Activated naive CD4-positive, alpha-beta T cell treated with anti-CD3 and anti-CD28 coated beads for 36 hours (primary cell): ENCODE results near the gene NCKAP5. TPM values are rescaled to one million over a fixed set of nuclear protein-coding genes. Genes with fewer than 3 reads are reported as not detected.

Experiments
- CTCF ChIA-PET: fragments of 350-600 bp; sonication (Branson Sonifier 250); formaldehyde crosslinking; loops from one replicate; lab custom pipeline; 2021; ENCODE audit warnings: antibody characterized with exemption; lab: Charles Lee
- DNase-seq: peaks from one replicate; pipeline ENCODE4 v3.0.0-alpha.2; 2020
- H3K27ac Mint-ChIP-seq: one replicate; pipeline ENCODE4 v1.8.0; 2021; ENCODE audit warnings: mild to moderate bottlenecking, mixed read lengths
- H3K27me3 Mint-ChIP-seq: one replicate; pipeline ENCODE4 v1.8.0; 2021; ENCODE audit warnings: low read depth, mixed read lengths
- H3K36me3 Mint-ChIP-seq: one replicate; pipeline ENCODE4 v1.8.0; 2021; ENCODE audit warnings: low read depth, mixed read lengths
- H3K4me1 Mint-ChIP-seq: one replicate; pipeline ENCODE4 v1.8.0; 2021; ENCODE audit warnings: low read depth, mixed read lengths
- H3K4me3 Mint-ChIP-seq: one replicate; pipeline ENCODE4 v1.8.0; 2021; ENCODE audit warnings: mild to moderate bottlenecking, moderate library complexity, mixed read lengths
- H3K9me3 Mint-ChIP-seq: one replicate; pipeline ENCODE4 v1.8.0; 2021; ENCODE audit warnings: mixed read lengths
- intact Hi-C: fragments of 100-400 bp; cut with micrococcal nuclease; formaldehyde crosslinking; loops from one replicate; pipeline ENCODE4 v1.15.1; 2023
- total RNA-seq, 2 experiments: library from RNA; stranded (reverse); gene quantifications; one replicate each; pipeline ENCODE4 v1.2.3, GENCODE V29; 2021

NCKAP5 gene
- total RNA-seq, 2 experiments from 2014 or later: not detected

- Mint-ChIP-seq H3K27ac (no peak overlapping the region), H3K4me1 (no peaks in the 10 kb centered on the region), H3K27me3 (no peaks in the 10 kb centered on the region), H3K36me3 (no peaks in the 10 kb centered on the region), H3K9me3 (peaks cover 2% of the 10 kb centered on the region), H3K4me3 (no peak overlapping the region)
- DNase-seq: no peak
- intact Hi-C loops: no loop called here
- CTCF ChIA-PET: no interaction called here
Observed at GRCh38 chr2:133405252-133405651, 163.0 kb downstream of the NCKAP5 start.

GRCh38 chr2:133400411-133400810, 167.9 kb downstream of the NCKAP5 start:
- no peak for DNase-seq
- CTCF ChIA-PET: no interaction called here
- Mint-ChIP-seq H3K9me3 (peaks cover 2% of the 10 kb centered on the region), H3K27ac (no peak overlapping the region), H3K36me3 (no peaks in the 10 kb centered on the region), H3K27me3 (no peaks in the 10 kb centered on the region), H3K4me3 (no peak overlapping the region), H3K4me1 (no peaks in the 10 kb centered on the region)
- intact Hi-C loops: no loop called here

- H3K9me3 Mint-ChIP-seq: peaks cover 3% of the 10 kb centered on the region
- intact Hi-C loops: no loop called here
- CTCF ChIA-PET: interaction anchor here (0.6 kb wide), 1 partner anchor 62 kb away, joined by 4 read pairs; no protein-coding TSS in a partner anchor
- H3K4me3 Mint-ChIP-seq: no peak overlapping the region
- no peaks in the 10 kb centered on the region for H3K27me3 Mint-ChIP-seq
- H3K27ac Mint-ChIP-seq: no peak overlapping the region
- no peaks in the 10 kb centered on the region for H3K4me1 Mint-ChIP-seq
- H3K36me3 Mint-ChIP-seq: no peaks in the 10 kb centered on the region
- DNase-seq: no peak
Observed at GRCh38 chr2:133393895-133394294, 174.4 kb downstream of the NCKAP5 start.

GRCh38 chr2:133390156-133390555, 178.1 kb downstream of the NCKAP5 start:
- H3K27me3 Mint-ChIP-seq: no peaks in the 10 kb centered on the region
- no peaks in the 10 kb centered on the region for H3K4me1 Mint-ChIP-seq

GRCh38 chr2:133389569-133389968, 178.7 kb downstream of the NCKAP5 start:
- CTCF ChIA-PET: no interaction called here
- Mint-ChIP-seq H3K4me3 (no peak overlapping the region), H3K27ac (no peak overlapping the region), H3K9me3 (peaks cover 2% of the 10 kb centered on the region), H3K27me3 (no peaks in the 10 kb centered on the region), H3K36me3 (no peaks in the 10 kb centered on the region), H3K4me1 (no peaks in the 10 kb centered on the region)
- no peak for DNase-seq
- intact Hi-C loops: no loop called here

More at GRCh38 chr2:133390156-133390555, 178.1 kb downstream of the NCKAP5 start:
- intact Hi-C loops: no loop called here
- CTCF ChIA-PET: no interaction called here
- no peak overlapping the region for H3K27ac Mint-ChIP-seq
- no peak for DNase-seq
- H3K9me3 Mint-ChIP-seq: peaks cover 3% of the 10 kb centered on the region
- no peaks in the 10 kb centered on the region for H3K36me3 Mint-ChIP-seq
- no peak overlapping the region for H3K4me3 Mint-ChIP-seq

- H3K27me3 Mint-ChIP-seq: no peaks in the 10 kb centered on the region
- no peaks in the 10 kb centered on the region for H3K9me3 Mint-ChIP-seq
- H3K27ac Mint-ChIP-seq: no peak overlapping the region
- H3K4me1 Mint-ChIP-seq: no peaks in the 10 kb centered on the region
- H3K36me3 Mint-ChIP-seq: no peaks in the 10 kb centered on the region
- CTCF ChIA-PET: no interaction called here
- no peak overlapping the region for H3K4me3 Mint-ChIP-seq
- intact Hi-C loops: no loop called here
- DNase-seq: no peak
Observed at GRCh38 chr2:133382566-133382965, 185.7 kb downstream of the NCKAP5 start.

- no peak overlapping the region for H3K27ac Mint-ChIP-seq
- no peak overlapping the region for H3K4me3 Mint-ChIP-seq
- CTCF ChIA-PET: no interaction called here
- no peaks in the 10 kb centered on the region for H3K27me3 Mint-ChIP-seq
- no peaks in the 10 kb centered on the region for H3K4me1 Mint-ChIP-seq
- no peaks in the 10 kb centered on the region for H3K36me3 Mint-ChIP-seq
- no peak for DNase-seq
- H3K9me3 Mint-ChIP-seq: no peaks in the 10 kb centered on the region
- intact Hi-C loops: no loop called here
Observed at GRCh38 chr2:133380991-133381390, 187.3 kb downstream of the NCKAP5 start.

GRCh38 chr2:133378928-133379549, 189.2 kb downstream of the NCKAP5 start:
- no peak for DNase-seq
- Mint-ChIP-seq H3K27me3 (no peaks in the 10 kb centered on the region), H3K36me3 (no peaks in the 10 kb centered on the region), H3K4me3 (no peak overlapping the region), H3K27ac (no peak overlapping the region), H3K4me1 (no peaks in the 10 kb centered on the region), H3K9me3 (no peaks in the 10 kb centered on the region)
- CTCF ChIA-PET: no interaction called here
- intact Hi-C loops: no loop called here

GRCh38 chr2:133378386-133378785, 189.9 kb downstream of the NCKAP5 start:
- no peak for DNase-seq
- intact Hi-C loops: no loop called here
- H3K36me3 Mint-ChIP-seq: no peaks in the 10 kb centered on the region
- no peaks in the 10 kb centered on the region for H3K4me1 Mint-ChIP-seq
- no peaks in the 10 kb centered on the region for H3K27me3 Mint-ChIP-seq
- H3K4me3 Mint-ChIP-seq: no peak overlapping the region
- H3K27ac Mint-ChIP-seq: no peak overlapping the region
- CTCF ChIA-PET: no interaction called here
- no peaks in the 10 kb centered on the region for H3K9me3 Mint-ChIP-seq

- Mint-ChIP-seq H3K4me3 (no peak overlapping the region), H3K27me3 (no peaks in the 10 kb centered on the region), H3K9me3 (no peaks in the 10 kb centered on the region), H3K27ac (no peak overlapping the region), H3K36me3 (no peaks in the 10 kb centered on the region), H3K4me1 (no peaks in the 10 kb centered on the region)
- CTCF ChIA-PET: no interaction called here
- no peak for DNase-seq
- intact Hi-C loops: no loop called here
Observed at GRCh38 chr2:133377599-133377998, 190.7 kb downstream of the NCKAP5 start.

GRCh38 chr2:133377021-133377481, 191.2 kb downstream of the NCKAP5 start:
- no peaks in the 10 kb centered on the region for H3K27me3 Mint-ChIP-seq
- intact Hi-C loops: no loop called here
- no peak for DNase-seq
- H3K4me1 Mint-ChIP-seq: no peaks in the 10 kb centered on the region
- no peaks in the 10 kb centered on the region for H3K9me3 Mint-ChIP-seq
- H3K27ac Mint-ChIP-seq: no peak overlapping the region
- CTCF ChIA-PET: no interaction called here
- no peaks in the 10 kb centered on the region for H3K36me3 Mint-ChIP-seq
- H3K4me3 Mint-ChIP-seq: no peak overlapping the region

GRCh38 chr2:133374781-133375180, 193.5 kb downstream of the NCKAP5 start:
- intact Hi-C loops: no loop called here
- no peak for DNase-seq
- CTCF ChIA-PET: no interaction called here
- H3K9me3 Mint-ChIP-seq: no peaks in the 10 kb centered on the region
- H3K4me3 Mint-ChIP-seq: no peak overlapping the region
- no peaks in the 10 kb centered on the region for H3K27me3 Mint-ChIP-seq
- no peaks in the 10 kb centered on the region for H3K36me3 Mint-ChIP-seq
- no peak overlapping the region for H3K27ac Mint-ChIP-seq
- no peaks in the 10 kb centered on the region for H3K4me1 Mint-ChIP-seq

GRCh38 chr2:133371286-133371685, 197.0 kb downstream of the NCKAP5 start:
- no peak overlapping the region for H3K27ac Mint-ChIP-seq
- CTCF ChIA-PET: no interaction called here
- H3K36me3 Mint-ChIP-seq: no peaks in the 10 kb centered on the region
- peaks cover 3% of the 10 kb centered on the region for H3K9me3 Mint-ChIP-seq
- H3K4me3 Mint-ChIP-seq: no peak overlapping the region
- intact Hi-C loops: no loop called here
- H3K4me1 Mint-ChIP-seq: no peaks in the 10 kb centered on the region
- H3K27me3 Mint-ChIP-seq: no peaks in the 10 kb centered on the region
- no peak for DNase-seq
